GM12878 (cell line): ENCODE measurements around the gene EEF2. TPM values are rescaled to one million over a fixed set of nuclear protein-coding genes. Genes with fewer than 3 reads are reported as not detected.

Source experiments
- FOXM1 ChIP-seq: IDR thresholded peaks from 2 replicates; pipeline ENCODE4 v1.6.1; 2012; ENCODE audit warnings: low read depth, mild to moderate bottlenecking, inconsistent platforms, low read length, moderate library complexity
- PAX5 ChIP-seq: IDR thresholded peaks from 2 replicates; pipeline ENCODE4 v1.6.1; 2011; ENCODE audit warnings: low read depth, low read length, borderline replicate concordance
- ZNF207 ChIP-seq: fragments of 450-650 bp; IDR thresholded peaks from 2 replicates; pipeline ENCODE4 v1.6.1; 2014; ENCODE audit warnings: antibody characterized with exemption, mild to moderate bottlenecking, borderline replicate concordance
- polyA plus RNA-seq, 11 experiments: library from polyadenylated mRNA; depleted of rRNA in 4 of 11; unstranded in 6 of 11; stranded (reverse) in 5 of 11; fragments of >200 nt; fragmentation: Nextera tagmentation in 4 of 11; fragmentation: Illumina TruSeq in 1 of 11; extraction: Ambion mirVana in 4 of 11; extraction: Trizol in 1 of 11; gene quantifications; 1 replicate in 1 of 11; 2 replicates in 10 of 11; pipeline versions ENCODE4 v1.2.1 to v1.2.3, GENCODE V29; 2011 to 2016; ENCODE audit warnings: inconsistent platforms in 2 of 11, missing spikeins in 2 of 11, low read depth in 1 of 11
- total RNA-seq, 4 experiments: library from RNA; depleted of rRNA in 3 of 4; stranded (reverse); fragments of >200 nt in 3 of 4; fragmentation: Illumina TruSeq in 1 of 4; extraction: Trizol in 1 of 4; gene quantifications; 2 replicates each; pipeline versions ENCODE4 v1.2.1 to v1.2.3, GENCODE V29; 2013 to 2021
- TF ChIP-seq, protein P1 (sequence below): fragments of 450-650 bp; IDR thresholded peaks from 2 replicates; pipeline ENCODE4 v1.6.1; 2016; ENCODE audit warnings: mild to moderate bottlenecking, moderate library complexity, borderline replicate concordance
- TF ChIP-seq, protein P2 (sequence below): fragments of 450-650 bp; formaldehyde crosslinking; IDR thresholded peaks from 2 replicates; pipeline ENCODE4 v1.5.0; 2022; ENCODE audit warnings: mild to moderate bottlenecking, missing genetic modification characterization

Gene EEF2
- total and polyA plus RNA-seq, 10 of the 15 experiments (the other 5 are each of a cell fraction or from before 2014, with no cell fraction given), result 280 to 3,491 (median 1,305) TPM

DNA sequence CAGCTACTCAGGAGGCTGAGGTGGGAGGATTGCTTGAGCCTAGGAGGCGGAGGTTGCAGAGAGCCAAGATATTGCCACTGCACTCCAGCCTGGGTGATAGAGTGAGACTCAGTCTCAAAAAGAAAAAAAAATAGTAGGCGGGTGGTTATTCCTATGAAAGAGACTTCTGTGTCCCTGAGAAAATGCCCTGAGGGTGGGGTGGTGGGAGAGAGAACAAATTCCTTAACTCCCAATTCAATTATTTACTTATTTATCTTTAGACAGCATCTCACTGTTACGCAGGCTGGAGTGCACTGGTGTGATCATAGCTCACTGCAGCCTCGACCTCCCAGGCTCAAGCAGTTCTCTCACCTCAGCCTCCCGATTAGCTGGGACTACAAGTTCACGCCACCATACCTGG, 10.3 kb upstream of the EEF2 start (continued):
- TF ChIP-seq, protein P1, sequence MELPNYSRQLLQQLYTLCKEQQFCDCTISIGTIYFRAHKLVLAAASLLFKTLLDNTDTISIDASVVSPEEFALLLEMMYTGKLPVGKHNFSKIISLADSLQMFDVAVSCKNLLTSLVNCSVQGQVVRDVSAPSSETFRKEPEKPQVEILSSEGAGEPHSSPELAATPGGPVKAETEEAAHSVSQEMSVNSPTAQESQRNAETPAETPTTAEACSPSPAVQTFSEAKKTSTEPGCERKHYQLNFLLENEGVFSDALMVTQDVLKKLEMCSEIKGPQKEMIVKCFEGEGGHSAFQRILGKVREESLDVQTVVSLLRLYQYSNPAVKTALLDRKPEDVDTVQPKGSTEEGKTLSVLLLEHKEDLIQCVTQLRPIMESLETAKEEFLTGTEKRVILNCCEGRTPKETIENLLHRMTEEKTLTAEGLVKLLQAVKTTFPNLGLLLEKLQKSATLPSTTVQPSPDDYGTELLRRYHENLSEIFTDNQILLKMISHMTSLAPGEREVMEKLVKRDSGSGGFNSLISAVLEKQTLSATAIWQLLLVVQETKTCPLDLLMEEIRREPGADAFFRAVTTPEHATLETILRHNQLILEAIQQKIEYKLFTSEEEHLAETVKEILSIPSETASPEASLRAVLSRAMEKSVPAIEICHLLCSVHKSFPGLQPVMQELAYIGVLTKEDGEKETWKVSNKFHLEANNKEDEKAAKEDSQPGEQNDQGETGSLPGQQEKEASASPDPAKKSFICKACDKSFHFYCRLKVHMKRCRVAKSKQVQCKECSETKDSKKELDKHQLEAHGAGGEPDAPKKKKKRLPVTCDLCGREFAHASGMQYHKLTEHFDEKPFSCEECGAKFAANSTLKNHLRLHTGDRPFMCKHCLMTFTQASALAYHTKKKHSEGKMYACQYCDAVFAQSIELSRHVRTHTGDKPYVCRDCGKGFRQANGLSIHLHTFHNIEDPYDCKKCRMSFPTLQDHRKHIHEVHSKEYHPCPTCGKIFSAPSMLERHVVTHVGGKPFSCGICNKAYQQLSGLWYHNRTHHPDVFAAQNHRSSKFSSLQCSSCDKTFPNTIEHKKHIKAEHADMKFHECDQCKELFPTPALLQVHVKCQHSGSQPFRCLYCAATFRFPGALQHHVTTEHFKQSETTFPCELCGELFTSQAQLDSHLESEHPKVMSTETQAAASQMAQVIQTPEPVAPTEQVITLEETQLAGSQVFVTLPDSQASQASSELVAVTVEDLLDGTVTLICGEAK, result no peak
- TF ChIP-seq PAX5 (no peak), ZNF207 (no peak), FOXM1 (no peak)
- TF ChIP-seq, protein P2, sequence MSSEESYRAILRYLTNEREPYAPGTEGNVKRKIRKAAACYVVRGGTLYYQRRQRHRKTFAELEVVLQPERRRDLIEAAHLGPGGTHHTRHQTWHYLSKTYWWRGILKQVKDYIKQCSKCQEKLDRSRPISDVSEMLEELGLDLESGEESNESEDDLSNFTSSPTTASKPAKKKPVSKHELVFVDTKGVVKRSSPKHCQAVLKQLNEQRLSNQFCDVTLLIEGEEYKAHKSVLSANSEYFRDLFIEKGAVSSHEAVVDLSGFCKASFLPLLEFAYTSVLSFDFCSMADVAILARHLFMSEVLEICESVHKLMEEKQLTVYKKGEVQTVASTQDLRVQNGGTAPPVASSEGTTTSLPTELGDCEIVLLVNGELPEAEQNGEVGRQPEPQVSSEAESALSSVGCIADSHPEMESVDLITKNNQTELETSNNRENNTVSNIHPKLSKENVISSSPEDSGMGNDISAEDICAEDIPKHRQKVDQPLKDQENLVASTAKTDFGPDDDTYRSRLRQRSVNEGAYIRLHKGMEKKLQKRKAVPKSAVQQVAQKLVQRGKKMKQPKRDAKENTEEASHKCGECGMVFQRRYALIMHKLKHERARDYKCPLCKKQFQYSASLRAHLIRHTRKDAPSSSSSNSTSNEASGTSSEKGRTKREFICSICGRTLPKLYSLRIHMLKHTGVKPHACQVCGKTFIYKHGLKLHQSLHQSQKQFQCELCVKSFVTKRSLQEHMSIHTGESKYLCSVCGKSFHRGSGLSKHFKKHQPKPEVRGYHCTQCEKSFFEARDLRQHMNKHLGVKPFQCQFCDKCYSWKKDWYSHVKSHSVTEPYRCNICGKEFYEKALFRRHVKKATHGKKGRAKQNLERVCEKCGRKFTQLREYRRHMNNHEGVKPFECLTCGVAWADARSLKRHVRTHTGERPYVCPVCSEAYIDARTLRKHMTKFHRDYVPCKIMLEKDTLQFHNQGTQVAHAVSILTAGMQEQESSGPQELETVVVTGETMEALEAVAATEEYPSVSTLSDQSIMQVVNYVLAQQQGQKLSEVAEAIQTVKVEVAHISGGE (CRISPR knock-in tag), result no peak
